Measurements from ENCODE around the gene TACR2. TPM values are rescaled to one million over a fixed set of nuclear protein-coding genes. Genes with fewer than 3 reads are reported as not detected.

TACR2 gene
- total RNA-seq, 2 donors from 2014 or later: 0.24 to 0.41 TPM

DNA sequence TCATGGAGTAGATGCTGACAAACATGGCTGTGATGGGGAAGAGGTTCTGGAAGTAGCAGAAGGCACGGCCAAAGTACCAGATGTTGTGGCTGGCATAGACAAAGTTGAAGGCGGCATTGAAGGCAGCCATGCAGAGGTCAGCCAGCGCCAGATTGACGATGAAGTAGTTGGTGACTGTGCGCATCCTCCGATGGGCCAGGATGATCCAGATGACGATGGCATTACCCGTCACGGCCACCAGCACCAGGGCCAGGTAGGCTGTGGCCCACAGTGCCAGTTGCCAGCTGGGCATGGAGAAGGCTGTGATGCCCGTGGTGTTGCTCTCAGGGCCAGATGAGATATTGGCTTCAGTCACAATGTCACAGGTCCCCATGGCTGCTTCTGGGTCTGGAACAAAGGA is 767 bp downstream of the TACR2 start:
- Histone ChIP-seq H3K9me3 (no peaks in the 10 kb centered on the region), H3K36me3 (no peaks in the 10 kb centered on the region), H3K4me3 (no peak overlapping the region), H3K4me1 (peaks cover 0 to 7% of the 10 kb centered on the region in 2 donors), H3K27ac (no peak overlapping the region), H3K27me3 (no peaks in the 10 kb centered on the region)
- TF ChIP-seq, protein P1, sequence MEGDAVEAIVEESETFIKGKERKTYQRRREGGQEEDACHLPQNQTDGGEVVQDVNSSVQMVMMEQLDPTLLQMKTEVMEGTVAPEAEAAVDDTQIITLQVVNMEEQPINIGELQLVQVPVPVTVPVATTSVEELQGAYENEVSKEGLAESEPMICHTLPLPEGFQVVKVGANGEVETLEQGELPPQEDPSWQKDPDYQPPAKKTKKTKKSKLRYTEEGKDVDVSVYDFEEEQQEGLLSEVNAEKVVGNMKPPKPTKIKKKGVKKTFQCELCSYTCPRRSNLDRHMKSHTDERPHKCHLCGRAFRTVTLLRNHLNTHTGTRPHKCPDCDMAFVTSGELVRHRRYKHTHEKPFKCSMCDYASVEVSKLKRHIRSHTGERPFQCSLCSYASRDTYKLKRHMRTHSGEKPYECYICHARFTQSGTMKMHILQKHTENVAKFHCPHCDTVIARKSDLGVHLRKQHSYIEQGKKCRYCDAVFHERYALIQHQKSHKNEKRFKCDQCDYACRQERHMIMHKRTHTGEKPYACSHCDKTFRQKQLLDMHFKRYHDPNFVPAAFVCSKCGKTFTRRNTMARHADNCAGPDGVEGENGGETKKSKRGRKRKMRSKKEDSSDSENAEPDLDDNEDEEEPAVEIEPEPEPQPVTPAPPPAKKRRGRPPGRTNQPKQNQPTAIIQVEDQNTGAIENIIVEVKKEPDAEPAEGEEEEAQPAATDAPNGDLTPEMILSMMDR (IDR thresholded peaks at IDR 0.05): no peak
- no peak for DNase-seq (ENCODE audit: low spot score)

DNA sequence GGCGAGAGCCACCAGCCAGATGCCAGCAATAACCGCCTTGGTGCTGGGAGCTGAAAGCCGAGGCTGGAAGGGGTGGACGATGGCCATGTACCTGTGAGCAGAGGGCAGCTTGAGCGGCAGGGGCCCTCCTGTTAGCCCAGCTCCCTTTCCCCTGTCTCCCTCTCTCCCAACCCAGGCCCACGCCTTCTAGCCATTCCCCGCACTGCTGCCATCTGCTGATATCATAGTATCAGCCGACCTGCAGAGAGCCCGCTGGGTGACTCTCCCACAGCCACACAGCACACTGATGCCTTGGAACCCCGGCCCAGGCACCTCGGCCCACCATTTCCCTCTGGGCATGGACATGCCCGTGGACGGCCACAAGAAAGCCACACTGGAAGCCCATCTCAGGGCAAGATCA is 1.7 kb downstream of the TACR2 start:
- peaks cover 0 to 9% of the 10 kb centered on the region in 2 donors for H3K4me1 ChIP-seq
- TF ChIP-seq, protein P1 (IDR thresholded peaks at IDR 0.05): no peak
- no peaks in the 10 kb centered on the region for H3K9me3 ChIP-seq
- no peak overlapping the region for H3K27ac ChIP-seq
- no peak overlapping the region for H3K4me3 ChIP-seq
- no peaks in the 10 kb centered on the region for H3K36me3 ChIP-seq
- no peak for DNase-seq (ENCODE audit: low spot score)
- H3K27me3 ChIP-seq: no peaks in the 10 kb centered on the region

DNA sequence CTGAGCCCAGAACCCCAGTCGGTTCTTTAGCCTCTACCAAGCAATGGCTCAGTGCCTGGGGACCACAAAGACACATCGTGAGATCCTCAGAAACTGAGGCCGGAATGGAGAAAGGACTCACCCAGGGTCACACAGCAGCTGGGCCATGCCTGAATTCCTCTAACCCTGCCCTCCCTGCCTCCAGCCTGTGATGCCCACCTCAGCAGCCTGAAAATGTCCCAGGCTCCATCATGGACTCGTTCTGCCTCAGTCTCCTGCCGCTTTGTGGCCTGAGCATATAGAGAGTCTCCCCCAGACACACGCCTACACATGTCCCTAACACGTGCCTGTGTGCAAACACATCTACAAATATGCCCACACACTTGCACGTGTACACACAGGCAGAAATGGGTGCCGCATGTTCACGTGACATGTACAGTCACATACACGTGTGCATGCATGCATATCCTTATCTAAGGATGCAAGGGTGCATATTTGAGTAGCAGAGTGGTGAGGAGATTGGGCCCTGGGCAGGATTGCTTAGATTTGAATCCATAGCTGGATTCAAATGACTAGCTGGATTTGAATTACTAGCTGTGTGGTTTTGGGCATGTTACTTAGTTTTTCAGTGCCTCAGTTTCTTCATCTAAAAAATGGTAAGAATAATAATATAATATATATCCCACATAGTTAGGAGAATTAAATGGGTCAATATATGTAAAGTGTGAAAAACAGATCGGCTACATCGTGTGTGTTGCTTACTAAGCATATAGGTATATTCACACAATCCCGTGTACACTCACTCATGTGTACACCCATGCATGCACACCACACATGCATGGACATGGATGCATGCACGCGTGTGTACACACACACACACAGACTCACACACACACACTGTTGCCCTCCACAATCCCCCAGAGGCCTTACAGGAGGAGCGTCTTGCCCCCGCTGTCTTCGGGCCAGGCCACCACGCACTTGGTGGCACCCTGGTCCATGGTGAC is 2.4 kb downstream of the TACR2 start:
- peaks cover 0 to 13% of the 10 kb centered on the region in 2 donors for H3K4me1 ChIP-seq
- H3K27ac ChIP-seq: no peak overlapping the region
- TF ChIP-seq, protein P1 (IDR thresholded peaks at IDR 0.05): no peak
- no peak for DNase-seq (ENCODE audit: low spot score)
- H3K4me3 ChIP-seq: no peak overlapping the region
- H3K27me3 ChIP-seq: no peaks in the 10 kb centered on the region
- H3K36me3 ChIP-seq: no peaks in the 10 kb centered on the region
- H3K9me3 ChIP-seq: no peaks in the 10 kb centered on the region

DNA sequence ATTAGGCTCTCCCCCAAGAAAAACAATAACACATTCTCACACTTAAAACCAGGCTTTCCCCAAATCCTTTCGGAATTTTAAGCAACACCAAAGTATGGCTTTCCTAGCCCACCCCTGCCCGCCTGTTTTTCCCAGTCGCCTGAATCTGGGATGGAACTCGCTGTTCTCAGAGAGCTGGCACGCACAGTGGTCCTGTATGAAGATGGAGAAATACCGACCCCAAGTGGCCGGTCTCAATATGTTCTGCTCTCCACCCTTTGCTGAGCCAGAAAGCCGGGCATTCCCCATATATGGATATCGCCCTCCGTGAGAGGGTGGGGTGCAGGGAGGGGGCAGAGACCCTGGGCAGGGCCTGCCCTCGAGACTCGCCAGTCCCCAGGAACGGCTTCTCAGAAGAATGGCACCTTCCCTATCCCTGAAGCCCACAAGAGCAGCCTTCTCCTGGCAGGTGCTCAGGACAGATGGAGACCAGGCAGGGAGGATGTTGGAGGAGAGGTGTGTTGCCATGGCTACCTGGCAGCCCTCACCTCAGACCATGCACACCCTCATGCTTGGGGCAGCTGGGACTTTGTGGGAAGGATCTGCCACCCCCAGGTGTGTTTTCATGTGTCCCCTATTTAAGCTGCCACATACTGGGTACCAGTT is 3.4 kb downstream of the TACR2 start:
- peak; percentile 85 for DNase-seq (ENCODE audit: low spot score)
- Histone ChIP-seq H3K27me3 (no peaks in the 10 kb centered on the region), H3K27ac (no peak overlapping the region), H3K4me3 (no peak overlapping the region), H3K4me1 (peaks cover 0 to 19% of the 10 kb centered on the region in 2 donors), H3K9me3 (no peaks in the 10 kb centered on the region), H3K36me3 (no peaks in the 10 kb centered on the region)
- TF ChIP-seq, protein P1 (IDR thresholded peaks at IDR 0.05): peak; percentile 63 to 75

DNA sequence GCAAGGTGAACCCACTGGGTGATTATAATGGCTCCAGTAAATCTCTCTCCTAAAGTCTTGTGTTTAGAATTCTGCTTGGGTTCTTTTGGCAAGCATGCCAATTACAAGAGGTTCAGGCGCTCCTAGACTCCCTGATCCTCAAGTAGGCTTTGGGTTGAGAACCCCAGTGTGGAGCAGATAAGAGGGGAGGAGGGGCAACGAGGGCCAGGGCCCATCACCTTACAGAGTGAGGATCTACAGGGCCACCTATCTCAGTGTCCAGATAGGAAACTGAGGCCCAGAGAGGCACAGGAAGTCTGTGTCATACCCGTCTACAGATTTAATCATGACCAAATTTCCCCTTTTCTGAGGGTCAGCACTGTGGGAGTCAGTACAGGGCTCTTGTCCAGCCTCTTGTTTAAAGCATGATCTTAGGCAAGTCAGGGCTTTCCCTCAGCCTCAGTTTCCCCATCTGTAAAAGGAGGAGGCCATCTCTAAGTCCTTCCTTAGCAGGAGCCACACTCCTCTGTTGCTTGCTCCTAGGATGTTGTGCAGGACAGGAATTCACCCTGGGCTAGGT is 4.4 kb downstream of the TACR2 start:
- TF ChIP-seq, protein P1 (IDR thresholded peaks at IDR 0.05): no peak
- DNase-seq (ENCODE audit: low spot score): no peak
- Histone ChIP-seq H3K27me3 (no peaks in the 10 kb centered on the region), H3K4me3 (no peak overlapping the region), H3K36me3 (no peaks in the 10 kb centered on the region), H3K27ac (no peak overlapping the region), H3K4me1 (peaks cover 0 to 30% of the 10 kb centered on the region in 2 donors), H3K9me3 (no peaks in the 10 kb centered on the region)

All from right atrium auricular region (tissue), 2 donors.